HEK293 (cell line): ENCODE data around the gene USP22.

ENCODE experiments used
- CTCF ChIA-PET: fragments of 350-600 bp; formaldehyde crosslinking; extraction: SDS; loops from one replicate; lab custom pipeline; 2021; ENCODE audit warnings: antibody characterized with exemption; lab: Yijun Ruan, JAX
- POLR2A ChIA-PET: fragments of 300-600 bp; formaldehyde crosslinking; extraction: SDS; loops from one replicate; lab custom pipeline; 2020; ENCODE audit warnings: antibody characterized with exemption, inconsistent platforms; lab: Yijun Ruan, JAX
- H3K27ac ChIP-seq: fragments of 200-500 bp; sonication (Bioruptor generic); 2 replicates; pipeline ENCODE4 v1.5.1; 2014; ENCODE audit warnings: low read depth, low read length, control low read depth, inconsistent platforms; ENCODE audit errors: extremely low read depth
- H3K36me3 ChIP-seq, 2 experiments: fragments of 200-500 bp in 1 of 2; sonication (Bioruptor generic) in 1 of 2; 1 replicate in 1 of 2; 2 replicates in 1 of 2; pipeline ENCODE4 v1.5.1; 2014 to 2017; ENCODE audit warnings: inconsistent platforms in 2 of 2, low read length in 2 of 2; ENCODE audit not compliant: control insufficient read depth in 2 of 2, insufficient read depth in 1 of 2
- H3K4me1 ChIP-seq: fragments of 200-500 bp; sonication (Bioruptor generic); 2 replicates; pipeline ENCODE4 v1.5.1; 2014; ENCODE audit warnings: mild to moderate bottlenecking, low read length, inconsistent platforms; ENCODE audit not compliant: control insufficient read depth, insufficient read depth
- H3K4me3 ChIP-seq: 2 replicates; pipeline ENCODE4 v1.5.1; 2011; ENCODE audit warnings: low read depth, mild to moderate bottlenecking, control low read depth, low read length, moderate library complexity
- H3K9me3 ChIP-seq: fragments of 200-500 bp; sonication (Bioruptor generic); 2 replicates; pipeline ENCODE4 v1.5.1; 2014; ENCODE audit warnings: low read depth, low read length, inconsistent platforms; ENCODE audit not compliant: control insufficient read depth, insufficient read depth
- BCL6B ChIP-seq: fragments of 450-650 bp; formaldehyde crosslinking; IDR thresholded peaks from 2 replicates; pipeline ENCODE4 v1.5.1; 2017; ENCODE audit warnings: missing biosample characterization, missing genetic modification characterization
- KLF8 ChIP-seq: fragments of 450-650 bp; formaldehyde crosslinking; IDR thresholded peaks from 2 replicates; pipeline ENCODE4 v1.5.1; 2016; ENCODE audit warnings: missing biosample characterization, missing genetic modification characterization
- MEIS1 ChIP-seq: sonication (generic); formaldehyde crosslinking; IDR thresholded peaks from 2 replicates; pipeline ENCODE4 v1.8.1; 2022; ENCODE audit warnings: missing genetic modification reagents, mild to moderate bottlenecking, borderline replicate concordance
- MZF1 ChIP-seq: fragments of 450-650 bp; formaldehyde crosslinking; IDR thresholded peaks from 2 replicates; pipeline ENCODE4 v1.5.1; 2017; ENCODE audit warnings: missing biosample characterization, missing genetic modification characterization, borderline replicate concordance
- OSR2 ChIP-seq: fragments of 450-650 bp; formaldehyde crosslinking; IDR thresholded peaks from 2 replicates; pipeline ENCODE4 v1.5.1; 2016; ENCODE audit warnings: missing biosample characterization, missing genetic modification characterization
- OVOL3 ChIP-seq: fragments of 450-650 bp; formaldehyde crosslinking; IDR thresholded peaks from 2 replicates; pipeline ENCODE4 v1.5.1; 2016; ENCODE audit warnings: missing biosample characterization, missing genetic modification characterization
- PRDM6 ChIP-seq: fragments of 450-650 bp; formaldehyde crosslinking; IDR thresholded peaks from 2 replicates; pipeline ENCODE4 v1.5.1; 2017; ENCODE audit warnings: missing biosample characterization, missing genetic modification characterization
- TRIM28 ChIP-seq: IDR thresholded peaks from 2 replicates; pipeline ENCODE4 v1.6.1; 2011; ENCODE audit warnings: low read length, control low read depth, borderline replicate concordance
- ZBTB44 ChIP-seq: fragments of 450-650 bp; IDR thresholded peaks from 2 replicates; pipeline ENCODE4 v1.5.1; 2018; ENCODE audit warnings: missing biosample characterization, mild to moderate bottlenecking, missing genetic modification characterization
- ZNF114 ChIP-seq: fragments of 450-650 bp; formaldehyde crosslinking; IDR thresholded peaks from 2 replicates; pipeline ENCODE4 v1.5.0; 2017; ENCODE audit warnings: missing biosample characterization, missing genetic modification characterization
- ZNF121 ChIP-seq: fragments of 450-650 bp; formaldehyde crosslinking; IDR thresholded peaks from 2 replicates; pipeline ENCODE4 v1.5.1; 2016; ENCODE audit warnings: missing biosample characterization, missing genetic modification characterization
- ZNF132 ChIP-seq: fragments of 450-650 bp; formaldehyde crosslinking; IDR thresholded peaks from 2 replicates; pipeline ENCODE4 v1.5.1; 2017; ENCODE audit warnings: missing biosample characterization, missing genetic modification characterization, borderline replicate concordance
- ZNF169 ChIP-seq: fragments of 450-650 bp; formaldehyde crosslinking; IDR thresholded peaks from 2 replicates; pipeline ENCODE4 v1.5.1; 2016; ENCODE audit warnings: missing biosample characterization, missing genetic modification characterization
- ZNF18 ChIP-seq: fragments of 450-650 bp; formaldehyde crosslinking; IDR thresholded peaks from 2 replicates; pipeline ENCODE4 v1.5.1; 2016; ENCODE audit warnings: missing biosample characterization, missing genetic modification characterization
- ZNF221 ChIP-seq: fragments of 450-650 bp; formaldehyde crosslinking; IDR thresholded peaks from 2 replicates; pipeline ENCODE4 v1.5.1; 2017; ENCODE audit warnings: missing biosample characterization, missing genetic modification characterization, borderline replicate concordance
- ZNF37A ChIP-seq: fragments of 450-650 bp; IDR thresholded peaks from 2 replicates; pipeline ENCODE4 v1.5.1; 2018; ENCODE audit warnings: missing biosample characterization, missing genetic modification characterization
- ZNF394 ChIP-seq: fragments of 450-650 bp; formaldehyde crosslinking; IDR thresholded peaks from 2 replicates; pipeline ENCODE4 v1.5.1; 2016; ENCODE audit warnings: missing biosample characterization, missing genetic modification characterization, mild to moderate bottlenecking, moderate library complexity, borderline replicate concordance
- ZNF404 ChIP-seq: fragments of 450-650 bp; formaldehyde crosslinking; IDR thresholded peaks from 2 replicates; pipeline ENCODE4 v1.5.1; 2017; ENCODE audit warnings: missing biosample characterization, missing genetic modification characterization
- ZNF416 ChIP-seq: fragments of 450-650 bp; formaldehyde crosslinking; IDR thresholded peaks from 2 replicates; pipeline ENCODE4 v1.5.1; 2016; ENCODE audit warnings: missing biosample characterization, missing genetic modification characterization
- ZNF449 ChIP-seq: fragments of 450-650 bp; formaldehyde crosslinking; IDR thresholded peaks from 2 replicates; pipeline ENCODE4 v1.5.1; 2017; ENCODE audit warnings: missing biosample characterization, mild to moderate bottlenecking, missing genetic modification characterization, moderate library complexity
- ZNF529 ChIP-seq: fragments of 450-650 bp; formaldehyde crosslinking; IDR thresholded peaks from 2 replicates; pipeline ENCODE4 v1.5.1; 2017; ENCODE audit warnings: missing genetic modification characterization, missing biosample characterization; ENCODE audit not compliant: insufficient replicate concordance
- ZNF549 ChIP-seq: fragments of 450-650 bp; IDR thresholded peaks from 2 replicates; pipeline ENCODE4 v1.5.1; 2018; ENCODE audit warnings: missing biosample characterization, missing genetic modification characterization, mild to moderate bottlenecking, inconsistent platforms, moderate library complexity
- ZNF555 ChIP-seq: fragments of 450-650 bp; formaldehyde crosslinking; conservative IDR thresholded peaks from 2 replicates; pipeline ENCODE4 v1.5.1; 2017; ENCODE audit warnings: missing biosample characterization, mild to moderate bottlenecking, missing genetic modification characterization, inconsistent platforms
- ZNF561 ChIP-seq: fragments of 450-650 bp; IDR thresholded peaks from 2 replicates; pipeline ENCODE4 v1.5.1; 2018; ENCODE audit warnings: missing biosample characterization, missing genetic modification characterization, borderline replicate concordance
- ZNF596 ChIP-seq: fragments of 450-650 bp; IDR thresholded peaks from 2 replicates; pipeline ENCODE4 v1.5.0; 2018; ENCODE audit warnings: missing biosample characterization, mild to moderate bottlenecking, missing genetic modification characterization, moderate library complexity
- ZNF626 ChIP-seq: fragments of 450-650 bp; sonication (Bioruptor Pico); formaldehyde crosslinking; IDR thresholded peaks from 2 replicates; pipeline ENCODE4 v1.5.1; 2018; ENCODE audit warnings: missing biosample characterization, missing genetic modification characterization, inconsistent platforms
- ZNF629 ChIP-seq: fragments of 450-650 bp; formaldehyde crosslinking; IDR thresholded peaks from 2 replicates; pipeline ENCODE4 v1.5.1; 2017; ENCODE audit warnings: missing biosample characterization, missing genetic modification characterization
- ZNF645 ChIP-seq: fragments of 450-650 bp; formaldehyde crosslinking; IDR thresholded peaks from 2 replicates; pipeline ENCODE4; 2016; ENCODE audit warnings: missing biosample characterization, missing genetic modification characterization
- ZNF792 ChIP-seq: fragments of 450-650 bp; formaldehyde crosslinking; IDR thresholded peaks from 2 replicates; pipeline ENCODE4 v1.5.1; 2016; ENCODE audit warnings: missing biosample characterization, missing genetic modification characterization

The USP22 gene

GRCh38 chr17:21039839-21040575 is 2.8 kb downstream of the USP22 start:
- ChIA-PET POLR2A (interaction anchor here (0.6 to 2.2 kb wide), 4 partner anchors 12 to 59 kb away, joined by 3 to 11 read pairs (median 5); no protein-coding TSS in a partner anchor), CTCF (interaction anchor here (0.7 to 2.6 kb wide), 10 partner anchors 9 to 875 kb away, joined by 3 to 15 read pairs (median 4); no protein-coding TSS in a partner anchor)
- H3K27ac ChIP-seq, result no peak overlapping the region
- H3K4me3 ChIP-seq, result peak overlapping the region; percentile 98
- no peaks in the 10 kb centered on the region for H3K9me3 ChIP-seq
- peaks cover 40% of the 10 kb centered on the region for H3K4me1 ChIP-seq
- peaks cover 22 to 36% of the 10 kb centered on the region in 2 experiments for H3K36me3 ChIP-seq
- TF ChIP-seq ZNF132 (tag by site-specific recombination) (no peak), ZNF221 (tag by site-specific recombination) (peak; percentile 88; the same call in 1 of the 2 replicates), ZNF549 (tag by site-specific recombination) (peak; percentile 78), ZNF596 (tag by site-specific recombination) (peak; percentile 58), ZNF394 (tag by site-specific recombination) (peak; percentile 37; the same call in 1 of the 2 replicates), PRDM6 (0 out of 2 replicates have a peak, but pooled peaks have one; percentile 42), ZNF626 (peak; percentile 94), MZF1 (peak; percentile 79), ZNF114 (tag by site-specific recombination) (no peak), ZNF629 (0 out of 2 replicates have a peak, but pooled peaks have one; percentile 17), ZNF555 (tag by site-specific recombination) (no peak), TRIM28 (no peak), OSR2 (tag by site-specific recombination) (no peak), MEIS1 (no peak), ZNF645 (no peak), ZNF561 (tag by site-specific recombination) (peak; percentile 98), ZNF449 (no peak), ZNF416 (no peak), ZNF37A (tag by site-specific recombination) (peak; percentile 88), OVOL3 (no peak), ZNF529 (tag by site-specific recombination) (peak; percentile 79), ZBTB44 (tag by site-specific recombination) (peak; percentile 92), ZNF404 (no peak), ZNF121 (tag by site-specific recombination) (no peak), BCL6B (tag by site-specific recombination) (peak; percentile 20; the same call in 1 of the 2 replicates), KLF8 (tag by site-specific recombination) (no peak), ZNF18 (no peak), ZNF792 (no peak), ZNF169 (no peak)
